LNCAP (cell line): ENCODE data around the gene RBMX2.

ENCODE experiments used
- CTCF ChIP-seq: fragments of 450-650 bp; IDR thresholded peaks from 2 replicates; pipeline ENCODE4 v1.5.1; 2017; ENCODE audit warnings: mild to moderate bottlenecking

Gene RBMX2, protein sequence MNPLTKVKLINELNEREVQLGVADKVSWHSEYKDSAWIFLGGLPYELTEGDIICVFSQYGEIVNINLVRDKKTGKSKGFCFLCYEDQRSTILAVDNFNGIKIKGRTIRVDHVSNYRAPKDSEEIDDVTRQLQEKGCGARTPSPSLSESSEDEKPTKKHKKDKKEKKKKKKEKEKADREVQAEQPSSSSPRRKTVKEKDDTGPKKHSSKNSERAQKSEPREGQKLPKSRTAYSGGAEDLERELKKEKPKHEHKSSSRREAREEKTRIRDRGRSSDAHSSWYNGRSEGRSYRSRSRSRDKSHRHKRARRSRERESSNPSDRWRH

DNA sequence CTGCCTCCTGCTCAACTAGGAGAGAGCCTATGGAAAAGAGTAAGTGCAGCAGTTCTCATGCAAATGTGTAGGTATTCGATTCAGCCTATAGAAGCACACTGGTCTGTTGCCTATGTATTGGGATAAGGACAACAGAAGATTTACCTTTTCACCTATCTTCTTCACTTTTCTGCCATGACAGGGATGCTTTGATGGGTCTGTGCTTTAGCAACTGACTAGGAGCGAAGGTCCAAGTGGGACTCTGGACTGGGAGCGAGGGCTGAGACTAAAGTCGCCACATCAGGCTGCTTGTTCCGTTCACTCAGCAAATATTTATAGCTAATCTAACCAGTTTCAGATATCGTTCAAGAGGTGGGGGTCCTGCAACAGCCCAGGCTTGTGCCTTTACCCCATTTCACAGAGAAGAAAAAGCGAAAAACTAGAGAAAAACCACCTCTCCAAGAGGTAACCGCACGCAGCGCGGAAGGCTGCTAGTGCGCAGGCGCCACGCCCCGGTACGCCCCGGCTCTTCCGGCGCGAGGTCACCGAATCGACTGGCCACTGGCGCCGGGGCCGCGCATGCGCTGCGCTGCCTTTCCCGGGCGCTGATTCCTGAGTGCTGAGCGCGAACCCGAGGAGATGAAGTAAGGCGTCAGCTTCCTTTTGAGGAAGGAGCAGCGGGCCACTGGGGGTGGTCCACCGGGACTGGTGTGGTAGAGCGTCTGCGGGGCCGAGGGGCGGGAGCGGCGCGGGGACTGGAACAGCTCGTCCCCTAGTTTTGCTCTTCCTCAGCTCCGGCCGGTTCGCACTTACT lies at the start of gene RBMX2:
RBMX2 (plus strand) TSS at position 573 of the 793 bp plus-strand sequence; CDS start at position 619, 46 bp downstream.
- TF ChIP-seq CTCF = no peak

GRCh38 chrX:130376077-130376476 lies 25.7 kb upstream of the RBMX2 start:
- TF ChIP-seq CTCF = no peak

DNA sequence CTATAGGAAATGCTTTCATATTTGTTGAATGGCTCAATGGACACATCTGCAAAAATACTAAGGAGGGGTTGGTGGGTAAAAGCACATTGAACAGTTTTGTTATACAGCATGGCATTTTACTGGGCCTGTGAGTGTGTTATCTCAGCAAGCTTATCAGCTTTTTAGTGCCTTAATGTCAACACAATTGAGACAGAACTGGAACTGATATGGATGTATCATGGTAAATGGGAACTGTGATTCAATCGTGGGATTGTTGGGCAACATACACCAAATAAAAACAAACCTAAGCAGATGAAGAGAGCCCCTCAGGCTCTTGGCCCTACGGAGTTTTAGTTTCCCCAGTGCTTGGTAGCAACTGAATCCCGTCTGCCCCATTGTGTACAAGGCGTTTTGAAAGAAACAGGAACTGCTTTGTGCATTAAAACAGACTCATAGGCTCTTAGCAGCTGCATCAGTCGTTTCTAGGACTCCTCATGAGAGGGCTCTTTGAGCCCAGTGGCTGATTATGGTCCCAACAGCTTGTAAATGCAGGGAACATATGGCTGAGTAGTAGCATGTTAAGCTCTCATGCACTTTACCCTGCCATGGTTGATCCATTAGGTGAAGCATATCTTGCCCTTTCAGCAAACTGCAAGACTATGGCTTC lies 23.6 kb upstream of the RBMX2 start:
- no peak for TF ChIP-seq CTCF

- TF ChIP-seq CTCF = no peak
These were observed 16.3 kb upstream of the RBMX2 start, which contains the start of gene GPR119 for GRCh38 chrX:130385520-130385919. Gene GPR119, minus strand, starts transcription at chrX:130385674. Its CDS starts 227 bp downstream, at chrX:130385447.

DNA sequence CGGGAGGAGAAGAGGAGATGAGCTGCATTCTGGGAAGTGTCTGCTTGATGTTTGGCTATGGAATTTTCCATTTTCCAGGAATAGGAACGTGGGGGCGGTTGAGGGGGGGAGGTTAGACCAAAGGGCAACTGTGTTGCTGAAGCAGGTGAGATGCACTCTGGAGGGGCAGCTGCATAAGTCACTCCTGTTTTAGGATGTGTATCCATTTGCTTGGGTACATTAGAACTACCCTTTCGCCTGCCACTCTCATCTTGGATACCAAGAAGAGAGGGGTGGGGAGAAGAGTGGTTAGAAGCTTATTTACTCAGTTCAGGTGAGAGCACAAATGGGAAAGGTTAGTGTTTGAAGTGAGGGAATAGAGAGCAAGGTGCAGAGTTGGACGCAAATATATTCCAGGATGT lies 15.4 kb upstream of the RBMX2 start:
- TF ChIP-seq CTCF = no peak

- peak; percentile 68 for TF ChIP-seq CTCF
These were observed 8.2 kb upstream of the RBMX2 start for GRCh38 chrX:130393451-130394074.

DNA sequence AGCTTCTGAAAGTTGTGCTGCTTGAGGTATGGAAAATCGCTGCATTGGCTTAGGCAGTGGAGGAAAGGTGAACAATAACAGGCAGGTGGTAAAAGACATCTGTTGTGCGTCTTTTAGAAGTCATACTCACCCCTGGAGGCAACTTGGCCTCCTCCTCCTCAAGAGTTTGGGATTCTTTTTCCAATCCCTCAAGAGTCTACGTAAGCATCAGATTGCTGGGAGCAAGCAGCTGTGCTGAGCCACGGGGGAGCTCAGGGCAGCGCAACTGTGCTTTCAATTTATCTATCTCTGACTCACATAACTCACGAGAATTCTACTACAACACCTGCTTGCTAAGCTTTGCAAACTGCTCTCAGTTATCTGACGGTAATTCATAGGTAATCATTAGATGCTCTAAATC lies 6.4 kb upstream of the RBMX2 start:
- TF ChIP-seq CTCF = no peak
